Smooth muscle cell (in vitro differentiated cells): ENCODE data around the gene GNA14. TPM values are rescaled to one million over a fixed set of nuclear protein-coding genes. Genes with fewer than 3 reads are reported as not detected.

Experiments used
- DNase-seq: peaks from one replicate; lab custom pipeline; 2025; ENCODE audit not compliant: unreplicated experiment; lab: John Stamatoyannopoulos, UW
- H2AFZ ChIP-seq: fragments of 200-600 bp; sonication (generic); 2 replicates; pipeline ENCODE4 v1.6.0; 2016; ENCODE audit warnings: antibody characterized with exemption, low read depth, mild to moderate bottlenecking
- H3F3A ChIP-seq: fragments of 200-600 bp; sonication (generic); 2 replicates; pipeline ENCODE4 v1.6.0; 2017; ENCODE audit warnings: antibody characterized with exemption, low read depth
- H3K27ac ChIP-seq: fragments of 200-600 bp; sonication (generic); 2 replicates; pipeline ENCODE4 v1.5.1; 2016; ENCODE audit warnings: low read depth, mild to moderate bottlenecking
- H3K27me3 ChIP-seq: fragments of 200-600 bp; sonication (generic); 2 replicates; pipeline ENCODE4 v1.6.1; 2016; ENCODE audit warnings: low read depth, mild to moderate bottlenecking
- H3K36me3 ChIP-seq: fragments of 200-600 bp; sonication (generic); 2 replicates; pipeline ENCODE4 v1.5.1; 2016; ENCODE audit warnings: low read depth
- H3K4me1 ChIP-seq: fragments of 200-600 bp; sonication (generic); 2 replicates; pipeline ENCODE4 v1.5.1; 2016; ENCODE audit warnings: low read depth
- H3K4me2 ChIP-seq: fragments of 200-600 bp; sonication (generic); 2 replicates; pipeline ENCODE4 v1.6.0; 2016; ENCODE audit warnings: mild to moderate bottlenecking
- H3K4me3 ChIP-seq: fragments of 200-600 bp; sonication (generic); 2 replicates; pipeline ENCODE4 v1.5.1; 2016; ENCODE audit warnings: mild to moderate bottlenecking
- H3K79me2 ChIP-seq: fragments of 200-600 bp; sonication (generic); 2 replicates; pipeline ENCODE4 v1.6.0; 2016; ENCODE audit warnings: low read depth, mild to moderate bottlenecking
- H3K9ac ChIP-seq: fragments of 200-600 bp; sonication (generic); 2 replicates; pipeline ENCODE4 v1.6.0; 2016; ENCODE audit warnings: low read depth
- H3K9me3 ChIP-seq: fragments of 200-600 bp; sonication (generic); replicated peaks from 2 replicates; pipeline ENCODE4 v1.5.1; 2016; ENCODE audit warnings: low read depth
- H4K20me1 ChIP-seq: fragments of 200-600 bp; sonication (generic); 2 replicates; pipeline ENCODE4 v1.6.0; 2016; ENCODE audit warnings: low read depth
- WGBS: methylation state at CpG from one replicate; pipeline ENCODE4 v1.1.7; 2016; ENCODE audit warnings: low lambda C conversion rate; 5-methylcytosine and 5-hydroxymethylcytosine counted together
- polyA plus RNA-seq: library from polyadenylated mRNA; unstranded; fragments of >200 nt; fragmentation: Nextera tagmentation; extraction: Ambion mirVana; gene quantifications from 2 replicates; pipeline ENCODE4 v1.2.1, GENCODE V29; 2016
- total RNA-seq: library from RNA; depleted of rRNA; stranded (reverse); fragments of >200 nt; gene quantifications from 2 replicates; pipeline ENCODE4 v1.2.3, GENCODE V29; 2014
- TF ChIP-seq, protein P1 (sequence below): fragments of 200-600 bp; sonication (generic); IDR thresholded peaks from 2 replicates; pipeline ENCODE4 v1.5.1; 2017; ENCODE audit warnings: borderline replicate concordance, mild to moderate bottlenecking, antibody characterized with exemption; ENCODE audit not compliant: insufficient read depth, poor library complexity, severe bottlenecking

The GNA14 gene
- total and polyA plus RNA-seq, 2 experiments from 2014 or later = 1.6 to 10.2 TPM

DNA sequence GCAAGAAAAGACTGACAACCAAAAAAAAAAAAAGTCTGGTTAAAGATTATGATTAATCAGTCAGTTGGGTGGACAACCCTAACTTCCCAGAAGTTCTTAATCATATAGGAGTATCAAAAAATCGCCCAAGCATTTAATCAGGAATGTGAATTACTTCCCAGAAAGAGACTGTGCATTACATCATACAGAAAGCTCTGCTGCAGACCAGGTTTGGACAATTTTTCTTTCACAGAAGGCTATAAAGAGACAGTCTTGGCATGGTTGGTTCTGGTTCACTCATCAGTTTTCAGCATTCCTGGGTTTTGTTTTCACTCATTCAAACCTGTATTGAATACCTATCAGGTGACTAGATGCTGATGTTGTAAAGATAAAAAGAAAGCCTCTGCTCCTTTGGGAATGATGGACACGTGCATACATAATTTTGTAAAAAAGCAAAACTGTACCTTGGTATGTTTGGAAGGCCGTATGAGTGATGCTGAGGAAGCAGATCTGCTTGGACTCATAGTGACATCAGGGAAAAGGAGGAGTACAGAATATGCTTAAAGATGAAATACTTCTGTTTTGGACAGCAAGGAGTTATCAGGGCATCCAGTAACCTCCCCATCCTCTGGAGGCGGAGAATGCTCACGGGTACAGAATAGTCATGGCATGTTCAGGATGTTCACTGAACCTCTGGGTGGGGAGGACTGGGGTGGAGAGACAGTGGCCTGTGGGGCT is 178.4 kb downstream of the GNA14 start:
- H3K9me3 ChIP-seq = peaks cover 6% of the 10 kb centered on the region
- no peaks in the 10 kb centered on the region for H3K36me3 ChIP-seq
- no peaks in the 10 kb centered on the region for H3F3A ChIP-seq
- H3K79me2 ChIP-seq = no peaks in the 10 kb centered on the region
- no peak overlapping the region for H2AFZ ChIP-seq
- H3K27me3 ChIP-seq = no peaks in the 10 kb centered on the region
- H4K20me1 ChIP-seq = no peaks in the 10 kb centered on the region
- 75% methylated on average over 5 of the region's 5 CpGs for WGBS
- TF ChIP-seq, protein P1, sequence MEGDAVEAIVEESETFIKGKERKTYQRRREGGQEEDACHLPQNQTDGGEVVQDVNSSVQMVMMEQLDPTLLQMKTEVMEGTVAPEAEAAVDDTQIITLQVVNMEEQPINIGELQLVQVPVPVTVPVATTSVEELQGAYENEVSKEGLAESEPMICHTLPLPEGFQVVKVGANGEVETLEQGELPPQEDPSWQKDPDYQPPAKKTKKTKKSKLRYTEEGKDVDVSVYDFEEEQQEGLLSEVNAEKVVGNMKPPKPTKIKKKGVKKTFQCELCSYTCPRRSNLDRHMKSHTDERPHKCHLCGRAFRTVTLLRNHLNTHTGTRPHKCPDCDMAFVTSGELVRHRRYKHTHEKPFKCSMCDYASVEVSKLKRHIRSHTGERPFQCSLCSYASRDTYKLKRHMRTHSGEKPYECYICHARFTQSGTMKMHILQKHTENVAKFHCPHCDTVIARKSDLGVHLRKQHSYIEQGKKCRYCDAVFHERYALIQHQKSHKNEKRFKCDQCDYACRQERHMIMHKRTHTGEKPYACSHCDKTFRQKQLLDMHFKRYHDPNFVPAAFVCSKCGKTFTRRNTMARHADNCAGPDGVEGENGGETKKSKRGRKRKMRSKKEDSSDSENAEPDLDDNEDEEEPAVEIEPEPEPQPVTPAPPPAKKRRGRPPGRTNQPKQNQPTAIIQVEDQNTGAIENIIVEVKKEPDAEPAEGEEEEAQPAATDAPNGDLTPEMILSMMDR = no peak
- H3K9ac ChIP-seq = no peak overlapping the region
- no peak overlapping the region for H3K4me3 ChIP-seq
- H3K4me2 ChIP-seq = no peak overlapping the region
- H3K4me1 ChIP-seq = peaks cover 6% of the 10 kb centered on the region
- H3K27ac ChIP-seq = no peak overlapping the region
- no peak for DNase-seq

DNA sequence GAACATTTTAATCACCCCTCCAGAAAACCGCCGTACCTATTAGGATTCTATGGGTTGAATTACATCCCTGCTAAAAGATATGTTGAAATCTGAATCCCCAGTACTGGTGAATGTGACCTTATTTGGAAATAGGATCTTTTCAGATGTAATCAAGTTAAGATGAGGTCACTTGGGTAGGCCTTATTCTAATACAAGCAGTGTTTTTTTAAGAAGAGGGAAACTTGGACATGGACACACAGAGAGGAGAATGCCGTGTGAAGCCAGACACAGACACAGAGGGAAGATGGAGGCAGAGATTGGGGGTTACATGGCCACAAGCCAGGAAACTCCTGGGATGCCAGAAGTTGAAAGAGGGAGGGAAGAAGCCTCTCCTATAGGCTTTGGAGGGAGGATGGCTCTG is 183.5 kb downstream of the GNA14 start:
- Histone ChIP-seq H3K4me3 (no peak overlapping the region), H3K4me1 (peaks cover 6% of the 10 kb centered on the region), H3K9ac (no peak overlapping the region), H3K27me3 (no peaks in the 10 kb centered on the region), H3K9me3 (no peaks in the 10 kb centered on the region), H3K36me3 (no peaks in the 10 kb centered on the region), H3K27ac (no peak overlapping the region), H3F3A (no peaks in the 10 kb centered on the region), H3K4me2 (no peak overlapping the region), H3K79me2 (no peaks in the 10 kb centered on the region), H2AFZ (no peak overlapping the region), H4K20me1 (no peaks in the 10 kb centered on the region)
- DNase-seq = no peak
- TF ChIP-seq, protein P1 = no peak
- WGBS = 90% methylated on average over 3 of the region's 3 CpGs

DNA sequence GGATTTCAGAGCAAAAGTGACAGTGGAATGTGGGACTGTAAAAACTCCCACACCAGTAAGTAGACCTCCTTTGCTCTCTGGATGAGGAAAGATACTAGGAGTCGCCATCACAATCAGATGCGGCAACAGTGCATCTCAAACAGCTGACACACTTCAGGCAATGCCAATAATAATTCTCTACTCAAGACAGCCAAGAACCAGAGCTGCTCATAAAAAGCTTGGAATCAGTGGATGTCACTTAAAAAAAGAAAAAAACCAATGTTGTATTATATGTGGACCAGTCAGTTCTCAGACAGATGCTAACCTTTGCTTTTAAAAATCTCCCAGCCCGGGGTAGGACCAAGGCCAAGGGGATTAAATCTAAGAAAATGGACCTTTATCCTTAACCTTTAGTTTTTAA is 185.0 kb downstream of the GNA14 start:
- 72% methylated on average over 3 of the region's 3 CpGs for WGBS
- no peaks in the 10 kb centered on the region for H3K36me3 ChIP-seq
- no peak for DNase-seq
- H4K20me1 ChIP-seq = no peaks in the 10 kb centered on the region
- no peaks in the 10 kb centered on the region for H3F3A ChIP-seq
- H3K9ac ChIP-seq = no peak overlapping the region
- peaks cover 6% of the 10 kb centered on the region for H3K4me1 ChIP-seq
- no peaks in the 10 kb centered on the region for H3K27me3 ChIP-seq
- H2AFZ ChIP-seq = peak overlapping the region; percentile 35
- no peak overlapping the region for H3K4me2 ChIP-seq
- no peak overlapping the region for H3K27ac ChIP-seq
- H3K4me3 ChIP-seq = no peak overlapping the region
- H3K79me2 ChIP-seq = no peaks in the 10 kb centered on the region
- TF ChIP-seq, protein P1 = no peak
- H3K9me3 ChIP-seq = no peaks in the 10 kb centered on the region

DNA sequence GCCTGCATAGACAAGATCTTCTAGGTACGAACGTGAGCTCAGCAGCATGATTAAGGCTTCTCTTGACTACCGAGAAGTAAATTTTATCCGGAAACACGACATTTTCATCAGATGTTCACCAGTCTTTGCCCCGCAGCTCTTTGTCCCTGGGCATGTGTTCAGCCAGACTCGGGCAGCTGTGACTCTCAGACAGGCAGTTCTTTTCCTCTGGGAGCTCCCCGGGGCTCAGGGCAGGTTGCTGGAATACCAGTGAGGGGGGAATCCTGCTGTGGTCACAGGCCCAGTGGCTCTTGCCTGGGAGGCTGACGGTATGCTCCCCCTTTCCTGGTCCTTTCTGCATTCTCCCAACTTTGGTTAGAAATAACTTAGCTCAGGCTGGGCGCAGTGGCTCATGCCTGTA is 186.1 kb downstream of the GNA14 start:
- peaks cover 6% of the 10 kb centered on the region for H3K4me1 ChIP-seq
- H2AFZ ChIP-seq = no peak overlapping the region
- no peak for DNase-seq
- H3K4me3 ChIP-seq = no peak overlapping the region
- H3F3A ChIP-seq = no peaks in the 10 kb centered on the region
- H3K9me3 ChIP-seq = no peaks in the 10 kb centered on the region
- H3K79me2 ChIP-seq = no peaks in the 10 kb centered on the region
- no peaks in the 10 kb centered on the region for H3K36me3 ChIP-seq
- no peak overlapping the region for H3K9ac ChIP-seq
- no peak overlapping the region for H3K4me2 ChIP-seq
- H3K27me3 ChIP-seq = no peaks in the 10 kb centered on the region
- 88% methylated on average over 10 of the region's 10 CpGs for WGBS
- TF ChIP-seq, protein P1 = no peak
- H4K20me1 ChIP-seq = no peaks in the 10 kb centered on the region
- no peak overlapping the region for H3K27ac ChIP-seq
